NCI-H526 (cell line): Measurements from ENCODE around the gene GDNF.

Source experiments
- DNase-seq, 2 experiments: peaks; one replicate each; lab custom pipeline; 2025; lab: John Stamatoyannopoulos, UW

GDNF gene

GRCh38 chr5:37846786-37847310, 7.0 kb upstream of the GDNF start:
- DNase-seq = no peak

DNA sequence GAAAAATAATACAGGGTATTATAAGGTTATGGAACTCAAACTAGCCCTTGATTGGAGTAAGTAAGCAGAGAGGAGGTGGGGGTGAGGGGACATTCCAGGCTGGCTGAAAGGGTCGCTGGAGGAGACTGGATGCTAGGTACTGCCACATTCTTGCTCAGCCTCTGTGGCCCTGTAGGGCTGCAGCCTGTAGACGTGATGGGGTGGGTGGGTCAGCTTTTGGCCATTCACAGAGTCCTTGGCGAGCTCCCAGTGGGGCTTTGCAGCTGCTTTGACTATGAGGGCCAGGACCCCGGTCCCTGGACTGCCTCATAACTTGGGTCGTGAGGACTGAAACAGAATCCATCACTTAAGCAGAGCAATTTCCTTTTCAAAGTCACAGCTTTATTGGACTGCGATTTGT, 4.2 kb upstream of the GDNF start:
- no peak for DNase-seq

DNA sequence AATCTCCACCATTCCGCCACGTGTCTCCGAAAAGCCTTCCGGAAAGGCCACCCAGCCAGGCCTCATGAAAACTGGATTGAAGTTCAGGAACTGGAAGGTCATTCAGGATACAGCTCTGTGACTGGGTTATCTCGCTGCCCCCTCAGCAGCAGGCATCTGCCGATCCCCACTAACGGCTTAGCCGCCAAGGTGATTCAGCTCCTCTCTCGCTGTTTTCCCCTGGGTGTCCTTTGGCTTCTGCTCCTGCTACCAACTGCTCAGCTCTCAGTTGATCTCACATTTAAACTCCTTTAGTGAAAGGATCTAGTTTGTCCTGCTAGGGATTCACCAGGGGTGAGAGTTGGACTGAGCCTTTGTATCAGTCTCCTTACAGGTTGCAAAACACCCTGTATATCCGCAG, 2.2 kb upstream of the GDNF start:
- DNase-seq = no peak

DNA sequence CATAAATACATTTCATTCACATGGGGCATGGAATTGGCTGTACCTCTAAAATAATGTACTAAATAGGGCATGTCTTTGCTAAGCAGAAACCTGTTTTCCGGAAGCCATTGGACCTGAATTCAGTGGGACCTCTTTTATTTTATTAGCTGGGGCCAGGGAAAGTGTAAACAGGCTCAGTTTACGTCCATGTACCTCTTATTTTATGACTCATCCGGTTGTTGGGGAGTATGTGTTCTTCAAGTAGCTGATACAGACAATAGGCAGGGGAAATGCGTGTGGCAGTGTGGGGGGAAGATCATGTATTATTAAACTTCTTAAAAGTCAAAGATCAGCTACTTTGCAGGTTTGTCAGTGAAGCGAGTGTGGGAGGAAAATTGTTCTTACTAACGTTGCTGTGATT, 1.4 kb upstream of the GDNF start:
- no peak for DNase-seq

- peak; percentile 73 to 87 for DNase-seq
Measured at GRCh38 chr5:37840053-37841034, 503 bp upstream of the GDNF start.

GRCh38 chr5:37838933-37839341, 904 bp downstream of the GDNF start:
- DNase-seq = peak in 1 of 2 experiments; percentile 51

DNA sequence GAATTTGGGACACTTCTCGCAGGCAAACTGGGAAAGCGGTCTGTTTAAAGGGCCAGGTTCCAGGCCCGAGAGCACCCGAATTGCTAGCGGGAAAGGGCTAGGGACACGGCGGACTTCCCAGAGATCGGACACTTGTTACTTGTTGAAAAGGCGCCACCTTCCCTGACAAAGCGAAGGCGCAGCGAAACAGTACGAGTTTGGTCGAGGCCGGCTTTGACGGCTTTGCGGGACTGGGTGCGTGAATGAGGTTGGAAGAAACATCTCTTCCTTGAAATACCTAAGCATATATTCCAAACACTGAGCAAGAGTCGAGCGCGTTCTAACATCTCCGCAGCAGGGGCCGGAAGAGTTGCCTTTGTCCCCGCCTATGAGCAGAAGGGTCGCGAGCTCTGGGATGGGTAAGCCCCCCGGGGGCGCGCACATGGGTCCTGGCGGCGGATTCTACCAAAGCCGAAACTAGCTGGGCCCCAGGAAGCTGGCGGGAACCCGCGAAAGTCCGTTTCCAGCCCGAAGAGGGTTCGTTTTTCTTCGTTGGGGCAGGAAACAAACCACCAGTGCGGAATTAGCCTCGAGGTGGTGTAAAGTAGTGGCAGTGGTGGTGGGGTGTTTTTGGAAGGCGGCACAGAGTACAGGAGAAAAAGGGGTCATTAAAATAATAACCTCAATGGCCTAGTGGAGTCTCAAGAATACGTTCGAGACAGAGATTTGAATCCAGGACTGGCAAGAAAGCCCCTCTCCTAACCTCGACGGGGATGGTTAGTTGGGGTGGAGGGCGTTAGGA, 1.5 kb downstream of the GDNF start:
- DNase-seq = peak; percentile 24 to 72

DNA sequence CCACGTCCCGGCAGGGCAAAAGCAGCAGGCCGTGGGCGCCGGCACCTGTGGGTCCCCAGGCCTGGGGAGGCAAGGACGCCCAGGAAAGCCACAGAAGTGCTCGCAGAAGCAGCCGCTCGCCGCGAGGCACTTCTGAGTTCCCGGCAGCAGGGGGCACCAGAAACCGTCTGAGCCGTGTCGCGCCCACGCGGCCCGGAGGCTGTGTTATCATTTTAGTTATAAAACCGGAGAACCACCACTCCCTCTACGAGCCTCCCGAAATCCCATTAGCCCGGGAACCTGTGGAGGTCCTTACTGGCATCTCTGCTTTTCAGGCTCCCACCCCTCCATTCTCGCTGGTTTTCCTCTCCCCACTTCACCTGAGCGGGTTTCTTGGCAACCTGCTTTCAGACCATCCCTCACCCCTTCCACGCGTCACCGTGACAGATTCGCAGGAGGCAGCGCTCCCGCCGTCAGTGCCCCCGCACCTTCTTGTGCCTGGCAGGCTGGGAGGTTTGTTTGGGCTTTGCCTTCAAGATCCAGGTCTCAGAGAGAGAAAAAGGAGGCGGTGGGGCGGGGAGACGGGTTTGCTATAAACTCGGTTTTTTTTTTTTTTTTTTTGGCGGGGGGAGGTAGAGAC, 2.3 kb downstream of the GDNF start:
- peak; percentile 71 to 90 for DNase-seq

DNA sequence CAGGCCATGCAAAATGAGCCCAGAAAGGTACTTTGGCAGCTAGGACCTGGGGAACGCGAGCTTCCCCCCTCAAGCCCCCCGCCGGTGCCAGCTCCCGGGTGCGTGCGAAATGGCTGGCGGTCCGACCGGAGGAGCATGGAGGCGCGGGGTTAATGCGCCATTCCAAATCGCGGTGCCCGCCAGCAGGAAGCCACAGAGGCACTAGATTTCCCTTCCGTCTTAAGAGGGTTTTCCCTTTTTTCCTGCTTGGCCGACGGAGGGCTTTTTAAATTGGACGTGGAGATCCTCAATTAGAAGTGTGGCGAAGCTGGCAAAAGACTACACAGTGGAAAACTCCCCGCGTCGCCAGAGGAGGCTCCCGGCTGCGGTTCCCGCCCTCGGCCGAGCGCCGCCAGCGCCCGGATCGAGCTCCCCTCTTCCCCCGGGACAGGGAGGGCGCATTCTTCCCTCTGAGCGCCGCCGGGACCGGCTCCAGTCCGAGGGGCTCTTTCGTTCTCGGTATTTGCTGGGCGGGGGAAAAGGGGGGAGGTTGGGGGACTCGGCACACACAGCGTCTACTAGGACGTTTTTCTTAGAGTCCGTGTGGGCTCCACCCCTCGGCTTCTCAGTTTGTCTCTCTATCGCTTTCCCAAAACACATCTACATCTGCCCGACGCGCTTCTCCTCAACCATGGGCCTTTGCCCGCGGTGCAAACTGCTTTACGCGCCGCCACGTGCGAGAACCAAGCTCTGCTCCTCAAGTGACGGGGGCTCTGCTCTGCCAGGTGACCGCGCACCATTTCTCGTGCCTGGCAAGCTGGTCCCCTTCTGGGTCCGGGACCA, 3.0 kb downstream of the GDNF start:
- peak; percentile 71 to 90 for DNase-seq

DNA sequence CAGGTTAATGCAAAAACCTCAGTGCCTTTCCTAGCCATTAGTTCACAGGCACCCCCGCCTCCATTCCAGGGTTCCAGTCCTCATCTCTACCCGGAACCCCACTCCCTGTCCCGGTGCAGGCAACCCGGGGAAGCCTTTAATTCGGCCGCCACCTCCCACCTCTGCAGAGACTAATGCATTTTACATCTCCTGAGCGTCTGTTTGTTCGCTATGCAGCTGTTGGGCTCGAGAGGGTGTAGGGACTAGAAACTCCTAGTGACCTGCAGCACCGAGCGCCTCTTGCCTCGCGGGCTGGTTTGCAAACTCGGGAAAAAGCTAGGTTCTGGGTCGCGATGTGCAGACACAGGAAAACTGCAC, 3.6 kb downstream of the GDNF start:
- peak; percentile 36 to 64 for DNase-seq

DNA sequence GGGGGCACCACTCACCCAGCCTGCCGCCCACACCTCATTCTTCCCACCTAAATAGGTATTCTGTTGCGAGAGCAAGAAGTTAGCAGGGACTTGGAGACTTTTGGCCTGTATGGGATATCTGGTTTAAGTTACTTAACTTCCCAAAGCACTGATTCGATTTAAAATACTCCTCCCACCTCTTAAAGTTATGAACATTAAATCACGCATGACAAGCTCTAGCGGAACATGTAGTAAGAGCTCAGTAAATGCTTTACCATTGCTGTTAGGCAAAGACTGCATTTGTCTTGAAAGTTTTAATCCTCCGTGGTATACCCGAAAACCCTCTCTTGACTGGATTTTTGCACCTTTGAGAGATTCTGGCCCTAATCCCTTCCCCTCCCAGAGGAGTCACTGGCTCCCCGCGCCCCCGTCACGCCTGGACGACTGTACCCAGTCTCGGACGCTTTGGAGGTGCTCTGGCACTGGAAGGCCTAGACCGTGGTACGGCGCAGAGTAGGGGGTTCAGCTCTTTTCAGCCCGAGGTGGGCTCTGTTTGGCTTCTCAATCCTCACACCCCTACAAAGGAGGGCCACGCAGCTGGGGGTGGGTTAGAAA, 4.4 kb downstream of the GDNF start:
- DNase-seq = no peak

DNA sequence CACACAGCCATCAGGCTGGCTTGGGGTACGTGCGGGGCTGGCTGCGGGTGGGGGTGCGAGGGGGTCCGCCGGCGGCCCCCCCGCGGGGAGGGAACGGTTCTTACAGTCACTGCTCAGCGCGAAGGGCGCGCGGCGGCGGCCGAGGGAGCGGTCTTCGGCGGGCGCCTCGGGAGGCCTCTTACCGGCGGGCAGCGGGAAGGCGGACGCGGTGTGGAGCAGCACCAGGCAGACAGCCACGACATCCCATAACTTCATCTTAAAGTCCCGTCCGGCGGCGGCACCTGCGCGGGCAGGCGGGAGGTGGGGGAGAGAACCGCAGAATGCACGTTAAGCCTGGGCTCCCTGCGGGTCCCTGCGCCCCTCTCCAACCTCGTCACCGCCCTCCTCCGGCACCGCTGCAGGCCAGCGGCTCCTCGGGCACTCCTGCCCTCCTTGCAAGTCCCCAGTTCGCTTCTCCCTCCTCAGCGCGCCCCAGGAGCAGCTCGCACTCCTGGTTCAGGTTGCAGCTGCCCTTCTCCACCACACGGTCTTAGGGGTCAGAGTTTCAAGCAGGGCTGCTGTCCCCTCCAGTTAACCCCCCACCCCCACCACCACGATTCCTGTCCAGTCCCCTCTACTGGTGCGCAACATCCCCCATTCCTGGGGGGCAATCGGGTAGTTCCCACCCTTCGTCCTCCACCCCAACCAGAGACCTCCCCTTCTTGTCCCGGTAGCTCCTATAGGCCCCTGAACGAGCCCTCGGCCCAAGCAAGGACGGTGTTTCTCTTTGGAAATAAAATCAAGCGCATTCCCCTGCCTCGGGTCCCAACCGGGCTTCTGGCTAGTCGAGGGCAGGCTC, 5.1 kb downstream of the GDNF start:
- DNase-seq = peak in 1 of 2 experiments; percentile 49

- DNase-seq = no peak
Measured at GRCh38 chr5:37833990-37834389, 5.9 kb downstream of the GDNF start.

DNA sequence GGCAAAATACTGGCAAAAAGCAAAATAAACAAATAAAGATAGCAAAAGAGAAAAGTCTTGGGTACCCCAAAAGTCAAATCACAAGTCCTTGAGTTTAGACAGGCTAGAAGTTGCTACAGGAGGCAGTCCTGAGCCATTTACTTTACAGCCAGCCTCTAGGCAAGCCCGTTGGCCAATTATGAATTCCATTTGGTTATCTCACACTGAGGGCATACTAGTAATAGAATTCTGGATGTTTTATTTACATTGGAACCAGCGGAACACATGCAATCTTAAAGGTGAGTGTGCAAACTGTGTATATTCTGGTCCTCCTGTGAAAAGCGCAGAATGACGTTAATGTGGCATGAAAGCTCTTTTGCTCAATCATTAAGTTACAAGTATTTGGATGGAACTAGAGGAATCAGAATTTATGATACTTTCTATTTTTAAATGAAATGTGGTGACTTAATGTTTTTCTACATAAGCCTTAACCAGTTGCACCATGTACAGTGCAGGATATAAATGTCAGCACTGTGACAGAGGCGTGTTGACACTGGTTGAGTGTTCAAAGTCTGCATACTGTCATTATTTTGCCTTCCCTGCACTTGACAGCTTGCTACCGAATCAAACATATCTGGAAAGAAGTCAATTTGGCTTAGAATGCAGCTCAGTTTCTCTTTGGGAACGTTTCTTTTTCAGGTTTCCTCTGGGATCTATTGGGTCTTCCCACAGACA, 7.9 kb downstream of the GDNF start:
- DNase-seq = no peak

DNA sequence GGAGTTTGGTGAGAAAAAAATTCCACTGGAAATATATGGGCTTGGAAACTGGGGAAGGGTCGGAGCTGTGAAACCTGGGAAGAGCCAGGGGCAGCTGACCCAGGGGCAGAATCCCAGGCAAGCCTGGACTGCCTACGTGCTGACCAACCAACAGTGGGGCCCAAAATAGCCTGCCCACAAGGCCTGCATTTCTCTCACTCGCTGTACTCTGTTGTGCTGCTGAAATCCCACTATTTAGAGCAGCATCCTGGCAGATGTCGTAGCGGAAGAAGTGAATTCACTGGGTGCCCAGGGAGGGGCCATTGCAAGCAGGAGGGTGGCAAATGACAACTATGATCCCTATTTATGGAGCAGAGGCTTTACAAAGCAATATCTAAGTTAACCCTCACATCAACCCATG, 9.5 kb downstream of the GDNF start:
- no peak for DNase-seq

- DNase-seq = no peak
Measured at GRCh38 chr5:37825334-37825915, 14.4 kb downstream of the GDNF start.

- DNase-seq = no peak
Measured at GRCh38 chr5:37823433-37824152, 16.2 kb downstream of the GDNF start.

DNA sequence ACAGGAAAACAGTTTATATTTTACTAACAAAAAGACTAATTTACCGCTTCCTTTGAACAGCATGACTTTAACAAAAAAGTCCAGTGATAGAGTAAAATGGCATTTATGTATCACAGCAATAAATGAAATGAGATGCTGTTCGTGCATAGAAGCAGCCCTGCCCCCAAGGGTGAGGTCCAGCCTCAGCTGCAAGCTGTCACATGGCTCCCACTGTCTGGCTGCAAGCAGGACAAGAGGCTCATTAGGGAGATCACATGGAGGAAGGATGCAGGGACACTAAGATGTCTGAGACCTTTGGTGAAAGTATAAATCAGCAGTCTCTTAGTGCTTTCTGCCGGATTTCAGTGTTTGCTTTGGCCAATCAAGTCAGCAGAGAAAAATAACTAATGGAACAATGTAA, 23.0 kb downstream of the GDNF start:
- DNase-seq = no peak
